Heart right ventricle (tissue), 16 donors: ENCODE data around the gene CAMK1D. TPM values are rescaled to one million over a fixed set of nuclear protein-coding genes. Genes with fewer than 3 reads are reported as not detected.

Experiments used
- ATAC-seq, 8 donors: fragments of 200-7000 bp; cut with Tn5 transposase; one replicate each; pipeline ENCODE4 v1.9.1; 2020; ENCODE audit warnings: mild to moderate bottlenecking in 8 of 8, moderate library complexity in 8 of 8, moderate number of reproducible peaks in 1 of 8
- DNase-seq, 2 donors: peaks; one replicate each; pipeline ENCODE4 v3.0.0-alpha.2; 2020
- H3K27ac ChIP-seq, 10 donors: fragments of 200-600 bp; sonication (generic) in 2 of 10; one replicate each; pipeline versions ENCODE4 v1.5.0 to v1.8.0; 2020 to 2022; ENCODE audit warnings: mild to moderate bottlenecking in 3 of 10
- H3K27me3 ChIP-seq, 7 donors: fragments of 200-600 bp; one replicate each; pipeline ENCODE4 v1.8.0; 2021 to 2022; ENCODE audit warnings: mild to moderate bottlenecking in 2 of 7
- H3K36me3 ChIP-seq, 9 donors: fragments of 200-600 bp; sonication (generic) in 1 of 9; one replicate each; pipeline versions ENCODE4 v1.5.0 to v1.8.0; 2020 to 2022; ENCODE audit warnings: mild to moderate bottlenecking in 2 of 9
- H3K4me1 ChIP-seq, 9 donors: fragments of 200-600 bp; sonication (generic) in 1 of 9; one replicate each; pipeline versions ENCODE4 v1.5.0 to v1.8.0; 2020 to 2022; ENCODE audit warnings: mild to moderate bottlenecking in 4 of 9
- H3K4me3 ChIP-seq, 10 donors: fragments of 200-600 bp; sonication (generic) in 2 of 10; one replicate each; pipeline versions ENCODE4 v1.5.0 to v1.8.0; 2020 to 2022; ENCODE audit warnings: mild to moderate bottlenecking in 7 of 10, moderate library complexity in 2 of 10
- H3K9me3 ChIP-seq, 11 donors: fragments of 200-600 bp in 10 of 11; sonication (generic) in 2 of 11; one replicate each; pipeline versions ENCODE4 v1.5.0 to v1.8.0; 2013 to 2022; ENCODE audit warnings: mild to moderate bottlenecking in 2 of 11, control low read depth in 1 of 11, moderate library complexity in 1 of 11
- CTCF ChIP-seq, 9 donors: fragments of 200-600 bp; sonication (generic) in 2 of 9; IDR thresholded peaks; one replicate each; pipeline versions ENCODE4 v1.5.0 to v1.8.0; 2021 to 2022; ENCODE audit warnings: antibody characterized with exemption in 9 of 9, mild to moderate bottlenecking in 5 of 9, moderate library complexity in 1 of 9
- WGBS, 2 donors: extraction: QIAGEN DNeasy Blood & Tissue Kit; methylation state at CpG; one replicate each; pipeline ENCODE4 v1.1.7; 2013; ENCODE audit warnings: inconsistent platforms in 1 of 2; 5-methylcytosine and 5-hydroxymethylcytosine counted together
- intact Hi-C, 10 donors: fragments of 100-400 bp; cut with DNase I; formaldehyde crosslinking; loops; one replicate each; pipeline versions ENCODE4 v1.11.1 to v1.14.2; 2022
- polyA plus RNA-seq, 2 donors: library from polyadenylated mRNA; stranded (reverse); fragments of 200-250 nt; gene quantifications; one replicate each; pipeline ENCODE4 v1.2.3, GENCODE V29; 2013
- total RNA-seq, 10 donors: library from RNA; stranded (reverse); fragmentation: NEBNext Ultra II Directional in 3 of 10; extraction: Animal tissue kit (Norgen Biotek cat#: 25700) in 3 of 10; gene quantifications; one replicate each; pipeline versions ENCODE4 v1.2.1 to v1.2.4, GENCODE V29; 2021 to 2023
- donor health status: Arrhythmogenic right ventricular cardiomyopathy.
- donor health status: ischemic (EF 13 %, LVEDD 7.1; RV severe dilation, severe dysfunction).
- donor health status: healthy with polysubstance abuse.
- donor health status: DM: no; HTN: yes; CAD: no.
- donor health status: DM: no; HTN: no; CAD: no.
- donor health status: ischemic (EF 25% LVEDD 6.9; RV normal size, moderate dysfunction).
- donor health status: ischemic (EF 25% LVEDD 5.7; RV mildly dilated, moderate dysfunction).
- donor health status: healthy.
- donor health status: DM: yes; HTN: yes; CAD: no.
- donor health status: Ischemic cardiomyopathy.
- donor health status: ischemic (EF 35%, LVEDD 5.7; RV mildly dilated, moderate dysfunction).
- donor health status: nonischemic (EF 11% LVEDD 7.7; RV severe dilation, severe dysfunction).
- donor health status: DM: yes; HTN: yes; CAD: no.
- donor health status: PGD.
- donor health status: ischemic (EF 29% LVEDD 5.4; RV normal size, mild dysfunction).
- donor health status: nonischemic (EF 23%, LVEDD 6.1; RV moderate dilation, normal function).

CAMK1D gene
- total and polyA plus RNA-seq, 12 donors: 1.3 to 17.7 (median 2.6) TPM

- H3K4me1 ChIP-seq: peaks cover 0 to 40% (median 14%) of the 10 kb centered on the region in 9 donors
- WGBS, 2 donors: 55 to 59% methylated on average over 6 of the region's 6 CpGs
- TF ChIP-seq CTCF (IDR thresholded peaks at IDR 0.05): no peak
- DNase-seq (no peak), ATAC-seq (no peak)
- no peak overlapping the region for H3K27ac ChIP-seq
- intact Hi-C loops: no loop called here
- H3K36me3 ChIP-seq: no peaks in the 10 kb centered on the region
- no peaks in the 10 kb centered on the region for H3K27me3 ChIP-seq
- H3K4me3 ChIP-seq: no peak overlapping the region
- H3K9me3 ChIP-seq: peaks cover 0 to under 1% (median 0%) of the 10 kb centered on the region in 11 donors
Measured at GRCh38 chr10:12444981-12445700, 95.8 kb downstream of the CAMK1D start.

GRCh38 chr10:12445701-12446334 lies 96.5 kb downstream of the CAMK1D start:
- 45 to 62% methylated on average over 4 of the region's 4 CpGs for WGBS, 2 donors
- Histone ChIP-seq H3K36me3 (no peaks in the 10 kb centered on the region), H3K4me3 (no peak overlapping the region), H3K27ac (peak overlapping the region in 2 of 10 donors; percentile 9 to 39), H3K9me3 (no peaks in the 10 kb centered on the region), H3K27me3 (no peaks in the 10 kb centered on the region), H3K4me1 (peaks cover 0 to 40% (median 14%) of the 10 kb centered on the region in 9 donors)
- peak in 2 of 8 donors; percentile 21 to 29 for ATAC-seq
- intact Hi-C loops: no loop called here
- DNase-seq: no peak
- TF ChIP-seq CTCF (IDR thresholded peaks at IDR 0.05): no peak

GRCh38 chr10:12448340-12448728 lies 99.0 kb downstream of the CAMK1D start:
- no peak overlapping the region for H3K4me3 ChIP-seq
- H3K27ac ChIP-seq: peak overlapping the region in 1 of 10 donors; percentile 63
- no peaks in the 10 kb centered on the region for H3K9me3 ChIP-seq
- peaks cover 0 to 40% (median 14%) of the 10 kb centered on the region in 9 donors for H3K4me1 ChIP-seq
- H3K36me3 ChIP-seq: no peaks in the 10 kb centered on the region
- intact Hi-C loops: no loop called here
- no peaks in the 10 kb centered on the region for H3K27me3 ChIP-seq
- no peak for DNase-seq
- 80 to 82% methylated on average over 3 of the region's 3 CpGs for WGBS, 2 donors
- TF ChIP-seq CTCF (IDR thresholded peaks at IDR 0.05): no peak
- ATAC-seq: no peak

GRCh38 chr10:12448729-12449391 lies 99.5 kb downstream of the CAMK1D start:
- 85 to 86% methylated on average over 18 of the region's 18 CpGs for WGBS, 2 donors
- no peaks in the 10 kb centered on the region for H3K9me3 ChIP-seq
- intact Hi-C loops: no loop called here
- H3K4me1 ChIP-seq: peaks cover 0 to 40% (median 14%) of the 10 kb centered on the region in 9 donors
- H3K36me3 ChIP-seq: no peaks in the 10 kb centered on the region
- H3K27ac ChIP-seq: peak overlapping the region in 1 of 10 donors; percentile 63
- no peak for DNase-seq
- peak in 5 of 8 donors; percentile 30 to 63 (median 52) for ATAC-seq
- no peak for TF ChIP-seq CTCF (IDR thresholded peaks at IDR 0.05)
- H3K27me3 ChIP-seq: no peaks in the 10 kb centered on the region
- H3K4me3 ChIP-seq: no peak overlapping the region
